Head of caudate nucleus (tissue), 42 donors: ENCODE results near the gene HAPLN3.
"Not testable (repeated sequence)": the region's sequence is repeated elsewhere in the genome, so short reads cannot be mapped to it uniquely, and the experiment has no call there.

Experiments
- DNase-seq, 42 donors: peaks; one replicate each; pipeline versions ENCODE4 v3.0.0 to v3.0.0-alpha.2; 2020 to 2021; ENCODE audit warnings: mixed read lengths in 7 of 42
- intact Hi-C: fragments of 100-400 bp; cut with DNase I; formaldehyde crosslinking; loops from one replicate; pipeline ENCODE4 v1.15.0; 2022

HAPLN3 gene

GRCh38 chr15:88894819-88895767 is at the start of gene HAPLN3:
HAPLN3 (minus strand) TSS chr15:88895544; CDS start chr15:88887298, 8,246 bp downstream.
- intact Hi-C loops: no loop called here
- DNase-seq: no peak

DNA sequence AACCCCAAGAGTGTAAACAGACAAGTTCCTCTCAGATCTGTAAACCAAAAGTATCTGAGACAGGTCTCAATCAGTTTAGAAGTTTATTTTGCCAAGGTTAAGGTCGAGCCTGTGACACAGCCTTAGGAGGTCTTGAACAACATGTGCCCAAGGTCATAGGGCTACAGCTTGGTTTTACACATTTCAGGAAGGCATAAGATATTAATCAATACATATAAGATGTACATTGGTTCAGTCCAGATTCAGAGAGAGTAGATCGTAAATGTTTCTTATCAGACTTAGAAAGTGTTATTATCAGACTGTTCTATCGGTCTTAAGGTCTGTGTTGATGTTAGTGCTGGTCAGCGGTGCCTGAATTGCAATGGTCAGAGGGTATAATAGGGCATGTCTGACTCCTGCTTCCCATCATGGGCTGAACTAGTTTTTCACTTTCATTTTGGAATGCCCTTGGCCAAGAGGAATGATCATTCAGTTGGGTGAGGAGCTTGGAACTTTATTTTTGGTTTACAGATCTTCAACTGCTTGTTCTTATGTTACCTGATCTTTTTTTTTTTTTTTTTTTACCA is 44.8 kb upstream of the HAPLN3 start:
- intact Hi-C loops: no loop called here

DNA sequence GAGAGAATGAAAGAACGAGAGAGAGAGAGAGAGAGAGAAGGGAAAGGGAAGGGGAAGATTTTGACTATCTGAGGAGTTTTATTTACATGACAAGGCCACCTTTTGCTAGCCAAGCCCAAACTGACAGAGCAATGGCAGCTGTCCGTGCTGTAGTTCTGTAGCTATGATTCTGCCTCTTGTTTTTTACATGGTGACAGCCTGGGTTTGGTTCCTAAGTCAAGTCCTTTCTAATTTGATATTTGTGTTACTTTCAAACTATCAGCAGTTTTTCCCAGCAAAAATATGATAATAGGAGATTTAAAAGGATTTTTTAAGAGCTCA is 44.1 kb upstream of the HAPLN3 start:
- DNase-seq: no peak
- intact Hi-C loops: no loop called here

More for the DNA sequence above, 44.8 kb upstream of the HAPLN3 start:
- peak in 1 of 42 donors; percentile 23 for DNase-seq

DNA sequence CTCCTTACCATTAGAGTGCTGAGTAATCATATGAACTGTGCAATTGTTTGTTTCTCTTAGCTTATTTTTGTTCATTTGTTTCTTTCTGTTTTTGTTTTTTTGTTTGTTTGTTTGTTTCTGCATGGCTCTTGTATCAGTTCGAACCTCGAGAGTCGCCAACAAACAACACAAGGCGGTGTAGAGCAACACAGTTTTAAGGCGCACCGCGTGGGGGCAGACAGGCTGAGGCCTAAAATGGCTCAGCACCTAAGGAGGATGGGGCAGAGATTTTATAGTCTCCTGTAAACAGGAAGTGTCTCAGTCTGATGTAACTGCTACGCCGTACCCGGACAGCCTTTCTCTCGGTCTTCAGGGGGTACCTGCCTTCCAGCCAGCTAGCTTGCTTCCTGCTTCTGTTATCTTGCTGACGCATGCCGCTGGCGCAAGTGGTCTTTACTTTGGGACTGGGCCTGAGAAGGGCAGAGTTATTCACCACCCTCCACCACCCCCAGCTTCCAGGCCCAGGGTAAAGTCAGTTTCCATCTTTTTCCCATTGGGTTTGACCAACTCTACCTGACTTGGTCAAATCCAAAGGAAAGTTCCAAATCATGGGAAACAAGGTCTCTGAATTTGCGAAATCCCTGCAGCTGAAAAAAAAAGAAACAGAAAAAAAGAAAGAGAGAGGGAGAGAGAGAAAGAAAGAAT is 43.6 kb upstream of the HAPLN3 start:
- peak in 1 of 42 donors; percentile 18 for DNase-seq
- intact Hi-C loops: no loop called here

- intact Hi-C loops, DNase-seq: not testable (repeated sequence)
Observed at GRCh38 chr15:88934449-88934848, 39.1 kb upstream of the HAPLN3 start.

DNA sequence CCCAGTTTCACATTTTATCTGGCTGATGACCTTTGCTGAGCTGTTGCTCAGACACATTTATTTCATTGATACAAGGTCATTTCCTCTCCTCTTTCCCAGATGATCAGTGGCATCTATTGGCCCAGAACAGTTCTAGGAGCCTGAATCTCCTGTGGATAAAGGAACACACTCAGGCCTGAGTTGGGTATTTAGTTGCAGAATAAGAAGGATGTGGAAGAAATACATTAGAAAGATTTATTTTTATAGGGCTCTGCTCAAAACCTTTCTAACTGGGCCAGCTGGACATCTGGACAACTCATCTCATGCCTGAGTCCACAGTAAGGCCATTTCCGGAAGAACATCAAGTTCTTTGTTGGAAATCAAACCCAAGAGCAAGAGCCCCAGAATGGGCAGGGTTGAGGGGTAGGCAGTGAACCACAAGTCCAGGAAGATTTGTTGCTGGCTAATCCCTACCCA is 37.6 kb upstream of the HAPLN3 start:
- DNase-seq: no peak
- intact Hi-C loops: no loop called here

- intact Hi-C loops: no loop called here
- DNase-seq: peak in 40 of 42 donors; percentile 10 to 87 (median 70)
Observed at GRCh38 chr15:88932271-88932874, 37.0 kb upstream of the HAPLN3 start.

DNA sequence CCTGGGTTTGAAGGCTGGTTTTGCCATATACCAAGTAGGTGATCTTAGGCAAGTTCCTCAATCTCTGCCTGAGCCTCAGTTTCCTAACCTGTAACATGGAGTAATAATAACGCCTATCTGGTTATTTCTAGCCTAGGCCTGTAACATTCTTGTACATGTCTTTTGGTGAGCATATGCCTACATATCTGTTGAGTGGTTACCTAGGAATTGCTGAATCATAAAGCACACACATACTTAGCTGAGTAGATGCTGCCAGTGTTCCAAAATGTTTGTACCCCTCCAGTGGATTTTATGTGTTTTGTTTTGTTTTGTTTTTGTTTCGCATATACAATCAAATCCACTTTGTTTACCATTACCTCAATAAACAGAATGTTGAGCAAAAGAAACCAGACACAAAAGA is 35.2 kb upstream of the HAPLN3 start:
- intact Hi-C loops: no loop called here
- no peak for DNase-seq

- DNase-seq, intact Hi-C loops: not testable (repeated sequence)
Observed at GRCh38 chr15:88929358-88930098, 34.2 kb upstream of the HAPLN3 start.

DNA sequence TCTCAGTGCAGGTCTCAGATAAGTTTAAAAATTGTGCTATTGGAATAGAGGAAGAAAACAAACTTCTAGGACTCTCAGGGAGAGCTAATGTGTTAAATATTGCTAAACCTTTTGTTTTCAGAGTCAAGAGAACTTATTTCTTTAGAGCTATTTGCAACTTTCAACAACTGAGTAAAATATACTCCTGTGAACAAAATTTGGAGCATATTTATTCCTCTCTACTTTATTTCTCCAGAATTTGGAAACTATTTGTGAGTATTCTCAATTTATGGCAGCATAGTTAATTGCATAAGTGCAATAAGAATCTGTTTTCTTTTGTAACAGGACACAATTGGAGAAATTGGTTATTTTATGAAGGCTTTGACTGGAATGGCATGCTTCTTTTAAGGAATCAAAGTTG is 32.8 kb upstream of the HAPLN3 start:
- DNase-seq, intact Hi-C loops: not testable (repeated sequence)

DNA sequence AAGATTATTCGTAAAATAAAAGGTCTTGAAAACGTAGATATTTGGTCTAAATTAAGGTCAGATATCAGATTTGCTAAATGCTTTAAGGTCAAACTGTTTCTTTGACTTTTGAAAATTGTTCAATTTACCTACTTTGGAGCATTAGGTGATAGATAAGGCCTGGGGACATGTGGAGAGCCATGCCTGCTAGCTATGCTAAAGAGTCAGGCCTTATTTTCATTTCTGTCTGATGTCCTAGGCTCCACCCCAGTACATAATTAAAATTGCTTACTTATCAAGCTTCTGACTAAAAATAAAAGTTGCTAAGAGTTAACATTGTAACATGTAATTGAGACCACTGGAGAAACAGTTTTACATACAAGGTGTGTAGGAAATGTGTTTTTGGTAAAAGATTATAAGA is 30.3 kb upstream of the HAPLN3 start:
- DNase-seq, intact Hi-C loops: not testable (repeated sequence)

GRCh38 chr15:88920892-88921435 is 25.6 kb upstream of the HAPLN3 start:
- DNase-seq: peak in 19 of 42 donors; percentile 10 to 81 (median 48)
- intact Hi-C loops: not testable (repeated sequence)

GRCh38 chr15:88920186-88920891 is 25.0 kb upstream of the HAPLN3 start:
- intact Hi-C loops: no loop called here

DNA sequence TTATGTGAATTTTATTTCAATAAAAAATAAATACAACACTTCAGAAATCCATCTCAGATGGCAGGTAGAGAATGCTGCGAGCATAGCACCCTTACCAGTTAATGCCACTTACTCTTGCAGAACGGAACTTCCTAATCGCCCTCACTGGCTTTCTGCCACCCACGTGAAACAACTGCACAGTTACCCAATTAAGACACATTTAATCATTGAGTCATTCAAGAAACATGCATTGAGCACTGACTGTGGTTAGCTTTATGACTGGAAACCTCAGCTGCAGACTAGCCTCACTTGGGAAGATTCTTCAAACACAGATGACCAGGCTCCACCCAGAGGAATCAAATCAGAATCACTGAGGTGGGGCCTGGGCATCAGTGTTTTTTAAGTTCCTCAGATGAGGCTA is 23.4 kb upstream of the HAPLN3 start:
- DNase-seq: peak in 1 of 42 donors; percentile 33
- intact Hi-C loops: no loop called here

More at GRCh38 chr15:88920186-88920891, 25.0 kb upstream of the HAPLN3 start:
- peak in 14 of 42 donors; percentile 41 to 81 (median 54) for DNase-seq

DNA sequence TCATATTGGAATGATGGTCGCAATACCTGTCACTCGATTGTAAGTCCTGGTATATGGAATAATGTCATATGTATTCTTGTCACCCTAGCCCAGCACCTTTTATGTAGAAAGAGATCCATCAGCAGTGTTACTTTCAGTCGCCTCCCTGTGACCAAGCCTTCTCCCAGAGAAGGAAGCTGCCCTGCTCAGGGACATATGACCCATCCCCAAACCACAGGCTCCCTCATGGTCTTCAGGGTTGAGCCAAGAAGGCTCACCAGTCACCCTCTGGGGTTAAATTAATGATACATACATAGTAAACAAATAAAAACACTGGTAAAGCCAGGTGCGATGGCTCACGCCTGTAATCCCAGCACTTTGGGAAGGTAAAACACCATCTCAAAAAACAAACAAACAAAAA is 22.4 kb upstream of the HAPLN3 start:
- DNase-seq: no peak
- intact Hi-C loops: no loop called here

GRCh38 chr15:88915354-88915753 is 20.0 kb upstream of the HAPLN3 start:
- intact Hi-C loops: no loop called here
- no peak for DNase-seq

DNA sequence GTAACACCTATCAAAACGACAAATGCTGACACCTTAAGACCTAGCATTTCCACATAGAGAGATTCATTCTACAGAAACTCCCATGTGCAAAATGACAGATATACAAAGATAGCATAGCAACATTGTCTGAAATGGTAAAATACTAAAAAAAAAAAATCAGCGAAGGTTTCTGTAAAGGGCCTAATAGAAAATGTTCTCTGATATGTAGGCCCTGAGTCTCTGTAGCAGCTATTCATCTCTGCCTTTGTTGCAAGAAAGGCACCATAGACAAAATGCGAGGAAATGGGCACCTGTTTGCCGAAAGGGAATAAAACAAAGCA is 18.5 kb upstream of the HAPLN3 start:
- no peak for DNase-seq
- intact Hi-C loops: no loop called here
